ENCODE data around the gene CYP2S1.
A peak's percentile ranks its signal among the peaks of the same experiment; 100 is the strongest.
"Not testable (repeated sequence)": the region's sequence is repeated elsewhere in the genome, so short reads cannot be mapped to it uniquely, and the experiment has no call there.

CYP2S1 gene

GRCh38 chr19:41226053-41226873 is 33.2 kb downstream of the CYP2S1 start:
- peak in 3 of 5 donors; percentile 11 to 21 (median 17) for DNase-seq

- no peak for DNase-seq
Measured at GRCh38 chr19:41226874-41227390, 33.9 kb downstream of the CYP2S1 start.

GRCh38 chr19:41228486-41228885 is 35.5 kb downstream of the CYP2S1 start:
- DNase-seq: no peak

- DNase-seq: not testable (repeated sequence)
Measured at GRCh38 chr19:41229338-41229737, 36.3 kb downstream of the CYP2S1 start.

- DNase-seq: no peak
Measured at GRCh38 chr19:41230067-41230857, 37.2 kb downstream of the CYP2S1 start.

DNA sequence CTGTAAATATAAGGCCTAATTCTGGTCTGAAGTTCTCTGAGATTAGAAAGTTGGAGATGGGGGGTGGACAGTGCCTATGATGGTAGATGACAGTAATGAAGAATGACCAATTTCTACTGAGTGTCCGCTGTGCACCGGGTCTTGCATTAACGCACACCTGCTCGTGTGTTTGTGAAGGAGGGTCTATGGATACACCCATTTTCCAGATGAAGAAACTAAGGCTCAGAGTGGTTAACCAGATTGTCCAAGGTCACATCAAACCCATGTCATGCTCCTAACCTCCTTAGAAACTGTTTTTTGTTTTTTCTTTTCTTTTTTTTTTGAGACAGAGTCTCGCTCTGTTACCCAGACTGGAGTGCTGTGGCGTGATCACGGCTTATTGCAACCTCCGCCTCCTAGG is 39.7 kb downstream of the CYP2S1 start:
- DNase-seq: no peak

DNA sequence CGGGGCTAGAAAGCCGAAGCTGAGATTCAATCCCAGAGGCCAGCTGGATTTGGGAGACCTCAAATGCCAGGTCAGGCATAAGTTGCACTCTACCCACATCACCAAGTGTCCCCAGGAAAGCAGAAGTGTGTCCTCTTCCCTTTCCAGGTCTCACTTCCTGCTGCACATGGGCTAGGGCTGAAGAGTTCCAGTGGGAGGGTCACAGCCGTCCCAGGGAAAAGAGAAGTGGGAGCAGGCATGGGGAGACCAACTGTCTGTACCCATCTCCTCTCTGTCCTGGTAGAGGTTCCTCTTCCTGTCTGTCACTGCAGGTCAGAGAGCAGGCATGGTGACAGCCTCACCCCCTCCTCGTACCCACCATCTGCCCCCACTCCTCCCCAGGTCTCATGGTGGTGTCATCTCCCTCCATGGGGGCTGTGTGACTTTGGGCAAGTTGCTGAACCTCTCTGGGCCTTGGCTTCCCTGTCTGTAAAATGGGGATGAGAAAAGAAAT is 40.8 kb downstream of the CYP2S1 start:
- DNase-seq: no peak

DNA sequence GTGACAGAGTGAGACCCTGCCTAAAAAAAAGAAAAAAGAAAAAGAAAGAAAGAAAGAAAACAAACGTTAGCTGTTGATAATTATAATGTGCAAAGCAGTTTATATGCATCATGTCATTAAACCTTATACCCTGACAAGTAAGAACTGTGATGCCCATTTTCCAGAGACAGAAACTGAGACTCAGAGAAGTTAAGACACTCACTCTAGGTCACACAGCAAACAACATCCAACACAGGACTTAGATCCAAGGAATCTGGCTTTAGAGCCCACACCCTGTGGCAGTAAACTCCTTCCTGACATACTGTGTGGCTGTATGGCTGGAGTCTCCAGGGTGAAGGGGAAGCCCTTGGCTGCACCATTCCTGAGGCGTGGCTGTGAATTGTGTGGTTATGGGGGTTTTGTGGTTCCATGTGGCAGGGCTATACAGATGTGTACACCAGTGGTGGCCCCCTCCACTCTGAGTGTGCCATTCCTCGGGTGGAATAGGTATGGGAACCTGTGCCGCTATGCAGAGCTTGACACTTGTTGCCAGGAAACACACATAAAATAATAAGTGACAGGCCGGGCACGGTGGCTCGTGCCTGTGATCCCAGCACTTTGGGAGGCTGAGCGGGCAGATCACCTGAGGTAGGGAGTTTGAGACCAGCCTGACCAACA is 41.6 kb downstream of the CYP2S1 start:
- DNase-seq: no peak

DNA sequence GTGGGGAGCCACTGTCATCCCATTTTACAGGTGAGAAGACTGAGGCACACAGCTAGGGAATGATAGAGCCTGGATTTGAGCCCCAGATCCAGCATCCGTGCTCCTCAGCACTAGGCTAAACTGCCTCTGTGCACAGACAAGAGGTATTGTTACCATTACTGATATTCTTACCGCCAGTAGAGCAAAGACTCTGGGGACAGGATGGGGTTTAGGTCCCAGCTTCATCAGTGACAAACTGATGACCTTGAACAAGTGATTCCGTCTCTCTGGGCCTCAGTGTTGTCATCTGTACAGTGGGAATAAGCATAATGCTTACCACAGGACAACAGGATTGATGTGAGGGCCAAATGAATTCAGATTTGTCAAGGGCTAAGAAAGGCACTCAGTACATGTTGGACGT is 42.5 kb downstream of the CYP2S1 start:
- no peak for DNase-seq

- DNase-seq: no peak
Measured at GRCh38 chr19:41238244-41238643, 45.2 kb downstream of the CYP2S1 start.

GRCh38 chr19:41239363-41239762 is 46.3 kb downstream of the CYP2S1 start:
- no peak for DNase-seq

GRCh38 chr19:41239961-41240574 is 47.0 kb downstream of the CYP2S1 start:
- no peak for DNase-seq

DNA sequence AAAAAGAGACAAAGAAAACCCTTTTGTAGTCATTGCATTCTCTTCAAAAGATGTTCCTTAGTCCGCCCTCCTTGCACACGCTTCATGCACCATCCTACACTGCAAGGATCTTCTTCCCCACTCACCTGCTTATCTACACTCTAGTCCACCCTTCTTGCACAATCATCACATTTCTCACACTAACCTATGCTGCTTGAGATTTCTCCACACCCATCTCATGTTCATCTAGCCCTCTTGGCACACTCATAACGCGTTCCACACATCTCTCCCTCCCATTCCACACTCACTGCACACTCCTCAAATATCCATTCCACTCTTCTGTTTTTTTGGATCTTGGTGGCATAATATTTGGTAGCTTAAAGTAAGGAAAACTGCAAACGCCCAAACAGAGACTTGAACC is 48.8 kb downstream of the CYP2S1 start:
- DNase-seq: no peak

DNA sequence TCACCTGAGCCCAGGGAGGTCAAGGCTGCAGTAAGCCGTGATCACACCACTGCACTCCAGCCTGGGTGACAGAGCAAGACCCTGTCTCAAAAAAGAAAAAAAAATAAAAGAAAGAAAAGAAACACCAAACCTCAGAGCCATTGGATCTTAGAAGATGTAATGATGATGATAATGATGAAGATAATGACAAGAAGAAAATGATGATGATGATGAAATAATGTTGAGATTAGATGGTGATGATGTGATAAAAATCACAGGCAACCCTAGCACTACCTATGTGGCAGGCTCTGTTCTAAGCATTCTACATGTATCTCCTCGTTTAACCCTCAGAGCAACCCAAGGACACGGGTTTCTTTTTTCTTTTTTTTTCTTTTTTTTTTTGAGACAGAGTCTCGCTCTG is 51.1 kb downstream of the CYP2S1 start:
- no peak for DNase-seq

- no peak for DNase-seq
Measured at GRCh38 chr19:41245843-41246242, 52.8 kb downstream of the CYP2S1 start.

GRCh38 chr19:41248895-41249294 is 55.9 kb downstream of the CYP2S1 start:
- DNase-seq: no peak

GRCh38 chr19:41249707-41250423 is 56.8 kb downstream of the CYP2S1 start:
- no peak for DNase-seq

- no peak for DNase-seq
Measured at GRCh38 chr19:41253660-41254059, 60.6 kb downstream of the CYP2S1 start.

GRCh38 chr19:41255171-41255570 is 62.2 kb downstream of the CYP2S1 start:
- no peak for DNase-seq
